Cerebellar cortex (tissue), 1 donor: ENCODE results near the gene MGARP.
"Not testable (repeated sequence)": the region's sequence is repeated elsewhere in the genome, so short reads cannot be mapped to it uniquely, and the experiment has no call there.

Source experiments
- DNase-seq: peaks from one replicate; pipeline ENCODE4 v3.0.0-alpha.2; 2015; ENCODE audit warnings: low spot score

The MGARP gene

DNA sequence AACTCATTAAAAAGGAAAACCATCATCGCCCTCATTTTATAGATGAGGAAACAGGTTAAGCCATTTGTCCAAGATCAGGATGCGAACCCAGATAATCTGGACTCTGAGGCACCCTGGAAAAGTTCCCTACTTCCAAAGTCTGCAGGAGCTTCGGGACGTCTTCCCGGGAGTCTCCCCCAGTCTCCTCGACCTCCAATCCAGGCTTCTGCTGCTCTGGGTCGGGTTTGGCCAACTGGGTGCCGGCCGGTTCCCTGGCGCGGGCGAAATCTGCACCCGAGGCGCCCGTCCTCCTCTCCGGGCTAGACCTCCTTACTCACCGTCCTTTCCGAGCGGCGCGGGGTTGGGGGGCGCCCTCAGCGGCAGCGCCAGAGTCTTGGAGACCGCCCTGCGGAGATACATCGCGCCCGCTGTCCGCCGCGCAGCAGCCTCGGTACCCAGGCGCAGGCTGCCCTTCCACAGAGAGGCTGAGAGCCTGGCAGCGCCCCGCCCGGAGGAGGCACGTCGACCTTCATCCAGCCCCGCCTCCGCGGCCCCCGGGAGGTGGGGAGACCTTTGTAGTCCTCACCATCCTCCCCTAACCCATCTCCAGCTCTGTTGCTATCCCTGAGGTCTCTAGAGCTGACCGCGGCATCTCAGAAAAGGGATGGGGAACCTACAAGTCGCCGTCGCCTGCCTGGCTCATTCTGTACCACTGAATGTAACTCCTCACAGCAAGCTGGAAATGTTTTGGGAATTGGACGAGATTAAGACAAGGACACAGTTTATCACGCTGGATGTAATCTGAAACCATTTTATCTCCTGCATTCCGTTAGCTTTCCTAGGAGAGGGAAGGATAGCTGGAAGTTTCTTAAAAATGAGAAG, at the start of gene MGARP:
MGARP (minus strand) TSS at position 466 of the 861 bp plus-strand sequence; CDS start at position 399, 67 bp downstream.
- peak; percentile 75 for DNase-seq

DNA sequence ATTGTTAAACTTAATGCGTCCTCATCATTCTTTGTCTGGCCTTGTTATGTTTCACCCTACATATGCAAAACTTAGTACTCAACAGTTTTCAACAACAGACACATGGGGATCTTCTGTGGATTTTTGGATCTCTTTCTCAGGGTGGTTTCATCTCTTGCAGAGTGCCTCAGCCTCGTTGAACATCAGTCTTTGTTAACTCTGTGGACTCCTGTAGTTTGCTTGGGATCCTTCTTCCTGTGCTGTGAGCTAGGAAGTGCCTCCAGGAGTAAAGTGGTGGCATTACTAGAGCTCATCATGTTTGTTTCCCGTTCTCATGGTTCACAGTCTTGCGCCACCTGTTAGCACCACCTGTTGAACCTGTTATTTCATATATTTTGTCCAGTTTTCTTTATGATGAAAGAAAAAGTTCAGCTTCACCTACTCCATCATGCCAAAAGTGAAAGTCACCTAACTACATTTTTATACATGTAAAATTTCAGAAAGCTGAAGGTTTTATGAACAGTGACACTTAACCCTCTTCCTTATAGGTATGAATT, 49.7 kb upstream of the MGARP start:
- no peak for DNase-seq

GRCh38 chr4:139324620-139325019, 44.6 kb upstream of the MGARP start:
- no peak for DNase-seq

- not testable (repeated sequence) for DNase-seq
These were observed 42.5 kb upstream of the MGARP start for GRCh38 chr4:139322541-139322940.

- DNase-seq, result not testable (repeated sequence)
These were observed 42.0 kb upstream of the MGARP start for GRCh38 chr4:139322070-139322469.

DNA sequence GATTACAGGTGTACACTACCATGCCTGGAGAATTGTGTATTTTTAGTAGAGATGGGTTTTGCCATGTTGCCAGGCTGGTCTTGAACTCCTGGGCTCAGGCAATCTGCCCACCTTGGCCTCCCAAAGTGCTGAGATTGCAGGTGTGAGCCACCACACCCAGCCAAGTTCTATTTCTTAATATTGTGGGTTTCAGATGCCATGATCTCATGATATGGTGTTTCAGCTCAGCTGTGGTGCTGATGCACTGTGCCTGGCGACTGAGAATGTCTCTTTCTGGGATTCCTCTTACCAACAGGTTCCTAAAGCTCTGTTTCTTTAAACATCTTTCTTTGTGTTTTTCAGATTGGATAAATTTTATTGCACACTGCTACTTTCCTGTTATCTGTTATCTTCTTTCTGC, 39.5 kb upstream of the MGARP start:
- no peak for DNase-seq

GRCh38 chr4:139317635-139318034, 37.6 kb upstream of the MGARP start:
- no peak for DNase-seq

GRCh38 chr4:139316733-139317132, 36.7 kb upstream of the MGARP start:
- no peak for DNase-seq

GRCh38 chr4:139315221-139315675, 35.2 kb upstream of the MGARP start:
- no peak for DNase-seq

DNA sequence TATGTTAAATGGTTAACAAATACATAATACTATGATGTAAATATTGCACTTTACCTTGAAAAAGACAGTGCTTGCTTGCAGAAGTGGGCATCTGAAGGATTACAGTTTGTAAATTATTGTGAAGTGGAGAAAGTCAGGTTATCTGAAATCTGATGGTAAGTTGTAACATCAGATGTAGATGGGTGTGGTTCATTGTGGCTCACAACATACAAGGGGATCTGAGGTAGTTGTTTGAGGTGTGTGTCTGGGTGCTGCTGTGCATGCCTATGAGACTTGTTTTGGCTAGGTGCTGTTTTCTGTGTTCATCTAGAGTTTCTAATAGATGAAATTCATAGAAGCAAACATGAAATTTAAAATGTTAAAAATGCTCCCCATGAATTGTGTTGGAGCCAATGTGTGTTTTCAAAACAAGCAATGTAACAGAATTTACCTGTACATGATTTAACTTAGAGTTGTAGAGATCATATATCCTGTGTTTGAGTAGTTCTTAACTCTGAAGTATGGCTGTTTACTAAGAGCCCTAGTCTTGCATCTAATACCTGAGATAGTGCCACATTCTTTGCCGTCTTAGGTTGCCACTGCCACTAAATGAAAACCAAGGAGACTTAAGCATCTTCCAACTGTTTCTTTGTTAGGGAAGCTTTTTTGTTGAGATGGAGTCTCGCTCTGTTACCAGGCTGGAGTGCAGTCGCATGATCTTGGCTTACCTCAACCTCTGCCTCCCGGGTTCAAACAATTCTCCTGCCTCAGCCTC, 34.2 kb upstream of the MGARP start:
- DNase-seq, result no peak

DNA sequence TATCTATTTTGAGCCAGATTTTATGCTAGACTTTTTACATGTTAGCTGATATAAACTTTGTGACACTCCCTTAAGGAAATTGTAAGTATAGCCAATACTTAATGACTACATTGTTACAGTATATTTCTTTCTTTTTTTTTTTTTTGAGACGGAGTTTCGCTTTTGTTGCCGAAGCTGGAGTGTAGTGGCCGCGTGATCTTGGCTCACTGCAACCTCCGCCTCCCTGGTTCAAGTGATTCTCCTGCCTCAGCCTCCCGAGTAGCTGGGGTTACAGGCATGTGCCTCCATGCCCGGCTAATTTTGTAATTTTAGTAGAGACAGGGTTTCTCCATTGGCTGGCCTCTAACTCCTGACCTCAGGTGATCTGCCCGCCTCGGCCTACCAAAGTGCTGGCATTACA, 33.4 kb upstream of the MGARP start:
- DNase-seq, result not testable (repeated sequence)

GRCh38 chr4:139312552-139313332, 32.7 kb upstream of the MGARP start:
- no peak for DNase-seq

GRCh38 chr4:139311909-139312308, 31.9 kb upstream of the MGARP start:
- no peak for DNase-seq

- DNase-seq, result no peak
These were observed 24.9 kb upstream of the MGARP start for GRCh38 chr4:139304920-139305319.

- peak; percentile 54 for DNase-seq
These were observed 22.0 kb upstream of the MGARP start, which contains the start of gene NDUFC1 for GRCh38 chr4:139301821-139302611. Gene NDUFC1, minus strand, starts transcription at chr4:139302477. Its CDS starts 6,679 bp downstream, at chr4:139295798.

- DNase-seq, result peak; percentile 98
These were observed 21.2 kb upstream of the MGARP start, which contains the start of gene NAA15 for GRCh38 chr4:139301113-139301820. Gene NAA15, plus strand, starts transcription at chr4:139301505. Its CDS starts 273 bp downstream, at chr4:139301778.

- no peak for DNase-seq
These were observed 20.5 kb upstream of the MGARP start for GRCh38 chr4:139300431-139301112.

GRCh38 chr4:139299536-139299935, 19.5 kb upstream of the MGARP start:
- no peak for DNase-seq

DNA sequence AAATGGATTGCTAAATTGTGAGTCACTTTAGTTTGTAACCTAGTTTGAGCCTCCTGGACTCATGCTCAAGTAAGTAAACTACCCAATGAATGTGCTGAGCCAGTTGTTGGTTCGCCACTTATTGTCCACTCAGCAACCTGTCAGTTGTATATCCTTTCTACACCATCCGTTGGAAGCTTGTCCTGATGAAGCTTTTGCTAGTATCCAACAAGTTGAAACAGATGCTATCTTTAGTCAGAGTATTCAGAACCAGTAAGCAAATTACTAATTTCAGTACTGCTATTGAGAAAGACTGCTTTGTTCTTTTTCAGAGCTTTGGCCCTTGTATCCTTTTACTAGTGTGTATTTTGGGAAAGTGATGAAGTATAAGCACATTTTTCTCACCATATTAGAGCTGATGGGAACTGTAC, 17.0 kb upstream of the MGARP start:
- DNase-seq, result no peak

GRCh38 chr4:139295942-139296299, 15.9 kb upstream of the MGARP start:
- DNase-seq, result no peak
